ENCODE results near the gene CFAP58.

The CFAP58 gene

DNA sequence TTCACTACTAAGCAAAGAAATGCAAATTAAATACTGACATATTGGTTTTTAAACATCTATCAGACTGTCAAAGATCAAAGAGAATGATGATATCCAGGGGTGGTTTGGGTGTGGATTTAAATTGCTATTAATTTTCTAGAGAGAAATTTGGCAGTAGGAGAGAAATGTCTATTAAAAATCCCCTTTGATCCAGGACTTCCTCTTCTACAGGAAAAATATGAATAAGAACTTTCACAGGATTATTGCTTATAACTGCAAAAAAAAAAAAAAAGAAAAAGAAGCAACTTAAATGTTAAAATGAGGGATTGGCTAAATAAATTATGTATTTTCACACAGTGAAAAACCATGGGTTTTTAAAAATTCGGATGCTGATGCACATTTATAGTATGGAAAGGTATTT lies 21.0 kb downstream of the CFAP58 start:
- no peak for DNase-seq

DNA sequence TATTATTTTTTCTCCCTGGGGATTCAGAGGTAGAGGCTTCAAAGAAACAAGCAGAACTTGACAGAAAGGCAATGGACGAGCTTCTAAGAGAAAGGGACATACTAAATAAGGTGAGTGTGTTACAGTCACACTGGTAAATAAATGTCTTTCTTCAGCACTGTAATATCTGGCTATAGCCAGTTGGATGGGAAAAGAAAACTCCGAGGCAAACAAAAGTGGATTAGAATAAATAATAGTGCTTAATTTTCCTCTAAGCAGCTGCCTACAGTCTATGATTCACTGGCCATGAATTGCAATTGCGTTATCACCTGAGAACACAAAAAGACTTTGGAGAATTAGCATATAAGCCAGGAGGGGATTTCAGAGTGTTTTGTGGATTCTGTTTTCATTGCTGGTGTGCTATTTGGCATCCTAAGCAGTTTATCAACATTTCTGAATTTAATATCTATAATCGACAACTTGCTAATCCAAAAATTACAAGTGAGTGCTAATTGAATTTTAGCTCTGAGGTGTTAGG lies 23.2 kb downstream of the CFAP58 start:
- DNase-seq, result no peak

- no peak for DNase-seq
These were observed 26.7 kb downstream of the CFAP58 start for GRCh38 chr10:104380336-104380735.

- peak in 1 of 6 experiments; percentile 32 for DNase-seq
These were observed 33.7 kb downstream of the CFAP58 start for GRCh38 chr10:104387130-104387888.

DNA sequence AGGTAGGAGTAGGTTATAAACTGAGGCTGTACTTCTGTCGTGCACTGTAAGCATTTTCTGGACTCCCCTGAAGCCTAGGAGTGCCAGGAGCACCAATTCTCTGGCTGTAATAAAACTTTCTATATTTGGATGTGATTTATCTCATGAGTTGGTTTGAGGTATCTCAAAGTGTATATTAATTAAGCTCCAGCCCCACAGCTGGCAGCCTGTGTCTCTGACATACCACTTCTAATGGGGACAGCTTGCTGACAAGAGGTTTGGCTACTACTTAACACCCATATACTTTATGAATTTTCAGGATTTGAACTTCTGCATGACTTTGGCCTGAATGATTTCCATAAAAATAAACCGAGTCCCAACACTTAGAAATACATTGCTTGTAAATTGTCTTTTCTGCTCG lies 35.2 kb downstream of the CFAP58 start:
- no peak for DNase-seq

DNA sequence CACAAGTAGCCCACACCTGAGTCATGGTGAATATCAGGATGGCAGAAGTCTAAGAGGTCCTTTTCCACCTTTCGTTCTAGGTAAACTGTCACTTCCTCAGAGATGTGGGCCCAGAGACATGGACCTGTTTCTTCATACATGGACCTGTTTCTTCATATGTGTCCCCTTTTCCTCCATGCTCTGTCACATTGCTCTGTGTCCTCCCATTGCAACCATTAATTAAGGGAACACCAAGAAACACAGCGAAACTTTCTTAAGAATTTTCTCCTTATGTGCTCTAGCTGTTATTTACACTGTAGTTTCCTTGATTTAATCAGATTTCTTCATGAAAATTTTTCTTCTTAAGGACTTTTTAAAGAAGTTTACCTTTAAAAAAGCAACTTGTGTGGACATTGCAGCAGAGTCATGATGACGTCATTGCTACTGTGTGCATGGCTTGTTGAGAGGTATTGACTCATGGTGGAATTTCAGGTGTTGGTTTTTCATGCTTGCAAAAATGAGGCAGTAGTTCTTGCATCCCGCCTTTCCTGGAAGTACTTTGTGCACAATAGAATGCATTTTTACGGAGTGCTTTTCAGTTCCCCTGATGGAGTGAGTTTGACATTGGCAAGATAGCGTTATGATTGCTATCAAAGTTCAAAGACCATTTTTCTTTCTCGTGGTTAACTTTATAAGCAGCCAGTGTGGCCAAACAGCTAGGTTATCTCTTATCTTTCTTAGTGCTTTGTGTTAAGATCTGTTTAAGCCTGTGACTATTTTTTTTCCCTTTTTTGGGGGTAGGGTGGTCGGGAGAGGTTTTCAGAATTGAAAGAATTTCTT lies 37.7 kb downstream of the CFAP58 start:
- no peak for DNase-seq

DNA sequence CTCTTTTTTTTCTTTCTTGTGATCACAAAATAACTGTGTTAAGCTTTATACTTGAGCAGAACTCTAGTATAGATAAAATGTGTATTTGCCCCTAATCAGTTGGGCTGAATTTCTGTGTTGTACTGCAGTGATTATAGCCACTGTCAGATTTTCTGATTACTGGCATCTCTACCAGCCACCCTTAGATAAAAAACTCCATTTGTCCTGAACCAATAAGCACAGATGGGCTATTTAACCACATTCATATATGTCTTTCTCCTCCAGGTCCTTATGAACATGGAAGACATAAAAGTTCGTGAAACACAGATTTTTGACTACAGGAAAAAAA lies 38.3 kb downstream of the CFAP58 start:
- DNase-seq, result no peak

DNA sequence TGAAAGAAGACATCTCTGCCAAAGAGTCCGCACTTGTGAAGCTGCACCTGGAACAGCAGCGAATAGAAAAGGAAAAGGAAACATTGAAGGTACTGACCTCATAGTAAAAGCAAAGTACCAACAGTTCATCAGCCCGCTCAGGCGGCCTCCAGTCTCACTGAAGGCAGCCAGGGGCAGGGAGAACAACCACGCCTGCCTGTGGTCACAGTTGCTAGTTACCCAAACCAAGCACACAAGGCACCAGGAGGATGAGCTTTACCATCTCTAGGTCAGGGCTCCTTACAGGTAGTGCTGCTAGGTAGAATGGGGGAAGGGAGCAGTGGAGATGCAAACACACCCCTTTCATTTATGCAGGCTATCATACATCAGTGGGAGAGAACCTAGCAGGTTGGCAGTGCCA lies 39.8 kb downstream of the CFAP58 start:
- no peak for DNase-seq

DNA sequence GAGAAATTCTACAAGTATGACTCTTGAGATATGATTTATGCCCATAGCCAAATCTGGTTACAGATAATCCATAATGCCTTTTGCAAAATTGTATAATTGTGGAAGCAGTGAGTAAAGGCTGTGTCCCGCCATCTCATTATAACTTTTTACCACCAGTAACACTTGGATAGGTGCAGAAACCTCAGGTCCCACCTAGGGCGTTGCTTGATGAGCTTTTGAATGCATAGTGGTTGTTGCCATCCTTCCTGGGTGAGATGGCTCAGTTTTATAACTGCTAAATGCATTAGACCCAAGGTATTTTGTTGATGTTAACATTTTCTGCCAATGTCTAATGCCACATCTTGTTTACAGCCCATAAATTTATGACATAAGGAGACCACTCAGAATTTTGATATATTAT lies 42.9 kb downstream of the CFAP58 start:
- no peak for DNase-seq

GRCh38 chr10:104403636-104404035 lies 50.0 kb downstream of the CFAP58 start:
- no peak for DNase-seq

- DNase-seq, result no peak
These were observed 53.4 kb downstream of the CFAP58 start for GRCh38 chr10:104406715-104407650.

DNA sequence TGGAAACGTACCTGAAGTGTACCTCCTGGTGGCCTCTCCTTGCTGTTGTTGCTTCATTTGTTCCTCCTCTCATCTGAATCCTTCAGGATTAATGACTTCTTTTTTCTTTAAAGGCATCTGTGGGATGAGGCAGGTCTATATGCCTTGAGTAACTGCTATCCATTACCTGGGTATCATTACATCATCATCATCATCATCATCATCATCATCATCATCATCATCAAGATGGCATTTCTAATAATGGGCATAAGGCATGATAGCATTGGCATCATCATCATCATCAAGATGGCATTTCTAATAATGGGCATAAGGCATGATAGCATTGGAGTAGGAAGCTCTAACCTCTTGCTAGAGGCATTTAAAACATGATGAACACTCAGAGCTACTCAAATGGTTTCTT lies 59.9 kb downstream of the CFAP58 start:
- no peak for DNase-seq

GRCh38 chr10:104415526-104416165 lies 62.0 kb downstream of the CFAP58 start:
- no peak for DNase-seq

GRCh38 chr10:104416851-104417250 lies 63.2 kb downstream of the CFAP58 start:
- no peak for DNase-seq

DNA sequence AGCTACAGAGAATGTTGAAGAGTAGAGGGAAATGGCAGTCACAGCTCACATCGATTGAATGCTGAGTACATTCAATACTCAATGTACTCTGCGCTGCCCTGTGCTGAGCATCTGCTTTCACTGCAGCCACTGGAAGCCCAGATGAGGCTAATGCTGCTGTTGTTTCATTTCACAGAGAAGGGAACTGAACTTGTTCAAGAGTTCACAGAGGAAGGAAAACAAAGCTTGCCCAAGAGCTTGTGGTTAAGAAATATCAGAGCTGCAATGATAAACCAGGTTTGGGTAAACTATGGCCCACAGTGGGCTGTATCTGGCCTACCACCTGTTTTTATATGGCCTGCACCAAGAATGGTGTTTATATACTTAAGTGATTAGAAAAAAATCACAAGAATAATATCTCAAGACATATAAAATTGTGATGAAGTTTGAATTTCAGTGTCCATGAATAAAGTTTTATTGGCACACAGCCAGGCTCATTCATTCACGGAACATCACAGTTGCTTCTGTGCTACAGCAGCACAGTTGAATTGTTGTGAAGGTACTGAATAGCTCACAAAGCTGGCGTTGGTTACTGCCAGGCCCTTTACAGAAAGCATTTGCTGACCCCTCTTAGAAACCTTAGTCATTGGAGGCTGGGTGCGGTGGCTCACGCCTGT lies 64.1 kb downstream of the CFAP58 start:
- DNase-seq, result no peak

DNA sequence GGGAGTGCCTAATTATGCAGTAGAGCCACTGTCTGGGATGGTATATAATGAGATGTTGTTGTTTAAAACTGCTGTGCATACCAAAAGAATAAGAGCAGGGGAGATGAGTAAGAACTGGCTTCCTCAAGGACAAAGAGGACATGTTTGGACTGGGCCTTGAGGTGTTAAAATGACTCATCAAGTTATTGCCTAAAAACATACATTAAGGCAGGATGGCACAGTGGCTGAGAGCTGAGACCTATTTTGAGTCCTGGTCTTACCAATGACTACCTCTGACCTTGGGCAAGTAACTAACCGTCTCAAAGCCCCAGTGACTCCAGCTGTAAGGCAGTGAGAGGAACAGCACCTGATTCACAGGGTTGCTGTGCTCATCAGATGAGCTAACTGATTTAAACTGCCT lies 71.1 kb downstream of the CFAP58 start:
- DNase-seq, result no peak

GRCh38 chr10:104427989-104428388 lies 74.4 kb downstream of the CFAP58 start:
- no peak for DNase-seq

- no peak for DNase-seq
These were observed 76.2 kb downstream of the CFAP58 start for GRCh38 chr10:104429846-104430245.

- DNase-seq, result no peak
These were observed 76.7 kb downstream of the CFAP58 start for GRCh38 chr10:104430360-104430759.

DNA sequence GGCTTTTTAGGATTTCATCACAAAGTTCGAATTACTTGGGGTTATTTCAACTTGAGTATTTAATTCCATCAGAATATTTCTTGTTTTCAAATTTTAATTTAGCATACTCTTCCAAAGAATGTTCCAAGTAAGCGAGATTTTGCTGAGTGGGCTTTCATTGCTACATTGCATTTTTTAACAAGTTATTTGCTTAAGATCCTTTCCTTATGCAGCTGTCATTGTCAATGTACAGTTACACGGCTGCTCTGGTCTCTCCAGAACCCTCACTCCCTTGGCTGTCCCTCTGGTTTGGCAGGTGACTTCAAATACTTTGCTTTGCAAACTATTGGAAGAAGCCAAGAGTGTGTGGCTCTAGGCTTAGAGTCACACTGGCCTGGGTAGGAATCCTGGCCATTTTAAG lies 80.0 kb downstream of the CFAP58 start:
- DNase-seq, result no peak

- DNase-seq, result no peak
These were observed 81.0 kb downstream of the CFAP58 start for GRCh38 chr10:104434601-104435000.

GRCh38 chr10:104435822-104436221 lies 82.2 kb downstream of the CFAP58 start:
- DNase-seq, result no peak
